HK-2 (cell line): ENCODE data around the gene SMYD3.
A peak's percentile ranks its signal among the peaks of the same experiment; 100 is the strongest.
"Not testable (repeated sequence)": the region's sequence is repeated elsewhere in the genome, so short reads cannot be mapped to it uniquely, and the experiment has no call there.

Experiments used
- DNase-seq: peaks from one replicate; pipeline ENCODE4 v3.0.0-alpha.2; 2018; ENCODE audit not compliant: unreplicated experiment

SMYD3 gene

GRCh38 chr1:245990315-245991022, 516.6 kb downstream of the SMYD3 start:
- DNase-seq = no peak

- DNase-seq = no peak
Measured at GRCh38 chr1:245988393-245989078, 518.5 kb downstream of the SMYD3 start.

- DNase-seq = no peak
Measured at GRCh38 chr1:245987997-245988392, 519.1 kb downstream of the SMYD3 start.

- no peak for DNase-seq
Measured at GRCh38 chr1:245987577-245987976, 519.5 kb downstream of the SMYD3 start.

- DNase-seq = no peak
Measured at GRCh38 chr1:245987219-245987545, 519.9 kb downstream of the SMYD3 start.

GRCh38 chr1:245986404-245987218, 520.5 kb downstream of the SMYD3 start:
- DNase-seq = no peak

- no peak for DNase-seq
Measured at GRCh38 chr1:245984390-245985155, 522.5 kb downstream of the SMYD3 start.

GRCh38 chr1:245983294-245983967, 523.6 kb downstream of the SMYD3 start:
- DNase-seq = no peak

GRCh38 chr1:245979589-245979988, 527.5 kb downstream of the SMYD3 start:
- DNase-seq = no peak

- no peak for DNase-seq
Measured at GRCh38 chr1:245978915-245979314, 528.2 kb downstream of the SMYD3 start.

- no peak for DNase-seq
Measured at GRCh38 chr1:245972476-245972875, 534.6 kb downstream of the SMYD3 start.

GRCh38 chr1:245971711-245972085, 535.4 kb downstream of the SMYD3 start:
- DNase-seq = no peak

GRCh38 chr1:245971076-245971710, 535.9 kb downstream of the SMYD3 start:
- not testable (repeated sequence) for DNase-seq

GRCh38 chr1:245969283-245969682, 537.8 kb downstream of the SMYD3 start:
- DNase-seq = peak; percentile 32

GRCh38 chr1:245968775-245969174, 538.3 kb downstream of the SMYD3 start:
- no peak for DNase-seq

GRCh38 chr1:245965398-245965797, 541.7 kb downstream of the SMYD3 start:
- no peak for DNase-seq

- no peak for DNase-seq
Measured at GRCh38 chr1:245963649-245964048, 543.4 kb downstream of the SMYD3 start.

GRCh38 chr1:245962453-245962852, 544.6 kb downstream of the SMYD3 start:
- no peak for DNase-seq

- DNase-seq = no peak
Measured at GRCh38 chr1:245961137-245961540, 545.9 kb downstream of the SMYD3 start.

GRCh38 chr1:245960171-245960570, 546.9 kb downstream of the SMYD3 start:
- DNase-seq = no peak

- DNase-seq = no peak
Measured at GRCh38 chr1:245958016-245958415, 549.1 kb downstream of the SMYD3 start.
